Gastrocnemius medialis (tissue), 4 donors: ENCODE measurements around the gene AIG1. TPM values are rescaled to one million over a fixed set of nuclear protein-coding genes. Genes with fewer than 3 reads are reported as not detected.

Experiments used
- ATAC-seq, 2 donors: fragments of 150-250 bp; one replicate each; pipeline ENCODE4 v1.9.1; 2016
- DNase-seq, 2 donors: peaks; one replicate each; pipeline ENCODE4 v3.0.0-alpha.2; 2019
- H3K27ac ChIP-seq, 4 donors: fragments of 200-600 bp; sonication (generic); 1 replicate in 1 of 4; 2 replicates in 3 of 4; pipeline ENCODE4 v1.5.1; 2016 to 2018; ENCODE audit warnings: mild to moderate bottlenecking in 2 of 4, moderate library complexity in 1 of 4
- H3K27me3 ChIP-seq, 3 donors: fragments of 200-600 bp; sonication (generic) in 2 of 3; 1 replicate in 1 of 3; 2 replicates in 2 of 3; pipeline versions ENCODE4 v1.5.1 to v1.6.0; 2016 to 2019; ENCODE audit warnings: mild to moderate bottlenecking in 1 of 3, moderate library complexity in 1 of 3
- H3K36me3 ChIP-seq, 2 donors: fragments of 200-600 bp; sonication (generic) in 1 of 2; one replicate each; pipeline ENCODE4 v1.5.1; 2017 to 2018
- H3K4me1 ChIP-seq, 2 donors: fragments of 200-600 bp; sonication (generic) in 1 of 2; one replicate each; pipeline ENCODE4 v1.5.1; 2016 to 2017; ENCODE audit warnings: mild to moderate bottlenecking in 2 of 2
- H3K4me3 ChIP-seq, 4 donors: fragments of 200-600 bp; sonication (generic) in 3 of 4; 1 replicate in 1 of 4; 2 replicates in 3 of 4; pipeline ENCODE4 v1.5.1; 2016 to 2019; ENCODE audit warnings: mild to moderate bottlenecking in 2 of 4
- H3K9me3 ChIP-seq, 3 donors: fragments of 200-600 bp; sonication (generic) in 2 of 3; 1 replicate in 1 of 3; 2 replicates in 2 of 3; pipeline ENCODE4 v1.5.1; 2016 to 2019
- CTCF ChIP-seq, 5 experiments: fragments of 450-650 bp in 3 of 5; fragments of 200-600 bp in 2 of 5; sonication (generic) in 2 of 5; IDR thresholded peaks in 4 of 5; conservative IDR thresholded peaks in 1 of 5; 1 replicate in 4 of 5; 2 replicates in 1 of 5; pipeline ENCODE4 v1.5.1; 2016 to 2019; ENCODE audit warnings: antibody characterized with exemption in 5 of 5, mild to moderate bottlenecking in 3 of 5, moderate library complexity in 3 of 5
- POLR2A ChIP-seq, 2 donors: fragments of 450-650 bp; IDR thresholded peaks; one replicate each; pipeline ENCODE4 v1.6.1; 2017; ENCODE audit warnings: antibody characterized with exemption in 2 of 2, mild to moderate bottlenecking in 2 of 2, moderate library complexity in 2 of 2
- in situ Hi-C, 4 donors: fragments of 200-750 bp; cut with MboI; loops; one replicate each; pipeline versions ENCODE4 v1.15.0 to v1.8.0; 2017; ENCODE audit warnings: low sequenced_read_pairs in 4 of 4
- intact Hi-C: fragments of 100-400 bp; cut with DNase I; formaldehyde crosslinking; loops from one replicate; pipeline ENCODE4 v1.15.1; 2023; ENCODE audit warnings: low total_unique reads
- total RNA-seq, 4 donors: library from RNA; depleted of rRNA; stranded (reverse); fragments of >200 nt; gene quantifications; one replicate each; pipeline versions ENCODE4 v1.1.0 to v1.2.3, GENCODE V29; 2016

Gene AIG1
- total RNA-seq, 4 donors from 2014 or later: 5.3 to 10.3 (median 5.7) TPM

- in situ Hi-C loops (no loop called here), intact Hi-C loops (no loop called here)
- Histone ChIP-seq H3K27ac (no peak overlapping the region), H3K9me3 (no peaks in the 10 kb centered on the region), H3K4me3 (no peak overlapping the region), H3K4me1 (peaks cover 0 to 6% of the 10 kb centered on the region in 2 donors), H3K36me3 (no peaks in the 10 kb centered on the region), H3K27me3 (no peaks in the 10 kb centered on the region)
- ATAC-seq (no peak), DNase-seq (no peak)
- no peak for TF ChIP-seq CTCF (IDR thresholded peaks at IDR 0.05 in 4 of 5, conservative IDR thresholded peaks at IDR 0.05 in 1 of 5)
- no peak for TF ChIP-seq POLR2A (IDR thresholded peaks at IDR 0.05)
Observed at GRCh38 chr6:143197377-143197776, 136.7 kb downstream of the AIG1 start.

GRCh38 chr6:143198312-143198711 lies 137.6 kb downstream of the AIG1 start:
- intact Hi-C loops: no loop called here
- H3K27ac ChIP-seq: no peak overlapping the region

GRCh38 chr6:143199291-143199690 lies 138.6 kb downstream of the AIG1 start:
- in situ Hi-C loops: no loop called here
- DNase-seq (no peak), ATAC-seq (no peak)
- Histone ChIP-seq H3K9me3 (no peaks in the 10 kb centered on the region), H3K4me3 (no peak overlapping the region), H3K36me3 (no peaks in the 10 kb centered on the region), H3K27me3 (no peaks in the 10 kb centered on the region), H3K27ac (no peak overlapping the region), H3K4me1 (peaks cover 0 to 6% of the 10 kb centered on the region in 2 donors)
- TF ChIP-seq POLR2A (IDR thresholded peaks at IDR 0.05) (no peak), CTCF (IDR thresholded peaks at IDR 0.05 in 4 of 5, conservative IDR thresholded peaks at IDR 0.05 in 1 of 5) (no peak)
- intact Hi-C loops: no loop called here

More at GRCh38 chr6:143198312-143198711, 137.6 kb downstream of the AIG1 start:
- TF ChIP-seq POLR2A (IDR thresholded peaks at IDR 0.05) (no peak), CTCF (IDR thresholded peaks at IDR 0.05 in 4 of 5, conservative IDR thresholded peaks at IDR 0.05 in 1 of 5) (no peak)
- ATAC-seq (no peak), DNase-seq (no peak)
- no peaks in the 10 kb centered on the region for H3K27me3 ChIP-seq
- H3K4me1 ChIP-seq: peaks cover 0 to 6% of the 10 kb centered on the region in 2 donors
- no peaks in the 10 kb centered on the region for H3K36me3 ChIP-seq
- in situ Hi-C loops: no loop called here
- no peak overlapping the region for H3K4me3 ChIP-seq
- H3K9me3 ChIP-seq: no peaks in the 10 kb centered on the region

GRCh38 chr6:143200167-143200770 lies 139.6 kb downstream of the AIG1 start:
- H3K27me3 ChIP-seq: no peaks in the 10 kb centered on the region
- H3K4me3 ChIP-seq: no peak overlapping the region
- in situ Hi-C loops: no loop called here
- intact Hi-C loops: no loop called here
- ATAC-seq: no peak
- no peaks in the 10 kb centered on the region for H3K9me3 ChIP-seq
- H3K4me1 ChIP-seq: peaks cover under 1 to 6% of the 10 kb centered on the region in 2 donors
- no peak overlapping the region for H3K27ac ChIP-seq
- no peaks in the 10 kb centered on the region for H3K36me3 ChIP-seq
- DNase-seq: no peak
- TF ChIP-seq CTCF (IDR thresholded peaks at IDR 0.05 in 4 of 5, conservative IDR thresholded peaks at IDR 0.05 in 1 of 5): no peak

- Histone ChIP-seq H3K4me1 (peaks cover 8 to 10% of the 10 kb centered on the region in 2 donors), H3K4me3 (no peak overlapping the region), H3K9me3 (no peaks in the 10 kb centered on the region), H3K36me3 (no peaks in the 10 kb centered on the region), H3K27ac (no peak overlapping the region), H3K27me3 (no peaks in the 10 kb centered on the region)
- TF ChIP-seq POLR2A (IDR thresholded peaks at IDR 0.05) (no peak), CTCF (IDR thresholded peaks at IDR 0.05 in 4 of 5, conservative IDR thresholded peaks at IDR 0.05 in 1 of 5) (no peak)
- in situ Hi-C loops: no loop called here
- no peak for DNase-seq
- ATAC-seq: no peak
- intact Hi-C loops: no loop called here
Observed at GRCh38 chr6:143204045-143204444, 143.4 kb downstream of the AIG1 start.
